IPS-20b (cell line): Measurements from ENCODE around the gene HPSE2.

Experiments
- H3K27ac ChIP-seq: one replicate; pipeline ENCODE4 v1.5.1; 2013; ENCODE audit warnings: low read length
- H3K27me3 ChIP-seq: 2 replicates; pipeline ENCODE4 v1.6.1; 2013; ENCODE audit warnings: mild to moderate bottlenecking, low read length, inconsistent platforms; ENCODE audit not compliant: insufficient read depth
- H3K36me3 ChIP-seq: 2 replicates; pipeline ENCODE4 v1.6.1; 2013; ENCODE audit warnings: low read depth, mild to moderate bottlenecking, inconsistent platforms, low read length, moderate library complexity; ENCODE audit not compliant: insufficient read depth
- H3K4me1 ChIP-seq: 2 replicates; pipeline ENCODE4 v1.6.1; 2013; ENCODE audit warnings: mild to moderate bottlenecking, control low read depth, inconsistent platforms, low read length, moderate library complexity; ENCODE audit not compliant: insufficient read depth
- H3K4me3 ChIP-seq: 2 replicates; pipeline ENCODE4 v1.5.1; 2013; ENCODE audit warnings: mild to moderate bottlenecking, low read length, inconsistent platforms
- H3K9ac ChIP-seq: 2 replicates; pipeline ENCODE4 v1.6.1; 2013; ENCODE audit warnings: low read depth, mild to moderate bottlenecking, inconsistent platforms, low read length, moderate library complexity
- H3K9me3 ChIP-seq: 2 replicates; pipeline ENCODE4 v1.6.1; 2013; ENCODE audit warnings: mild to moderate bottlenecking, low read depth, low read length, inconsistent platforms; ENCODE audit not compliant: insufficient read depth

HPSE2 gene

GRCh38 chr10:98664329-98665042 lies 571.2 kb downstream of the HPSE2 start:
- no peak overlapping the region for H3K27ac ChIP-seq
- no peak overlapping the region for H3K9ac ChIP-seq
- no peaks in the 10 kb centered on the region for H3K36me3 ChIP-seq
- peaks cover 5% of the 10 kb centered on the region; the same call in 1 of the 2 replicates for H3K4me1 ChIP-seq
- H3K27me3 ChIP-seq: no peaks in the 10 kb centered on the region
- peaks cover 18% of the 10 kb centered on the region; the same call in 1 of the 2 replicates for H3K9me3 ChIP-seq
- H3K4me3 ChIP-seq: no peak overlapping the region

- Histone ChIP-seq H3K27me3 (no peaks in the 10 kb centered on the region), H3K27ac (no peak overlapping the region), H3K4me3 (no peak overlapping the region), H3K4me1 (peaks cover 5% of the 10 kb centered on the region; the same call in 1 of the 2 replicates), H3K9me3 (peaks cover 4% of the 10 kb centered on the region; the same call in 1 of the 2 replicates), H3K9ac (no peak overlapping the region), H3K36me3 (no peaks in the 10 kb centered on the region)
Observed at GRCh38 chr10:98659951-98660350, 575.7 kb downstream of the HPSE2 start.

- H3K9me3 ChIP-seq: no peaks in the 10 kb centered on the region
- H3K9ac ChIP-seq: no peak overlapping the region
- no peaks in the 10 kb centered on the region for H3K27me3 ChIP-seq
- H3K4me1 ChIP-seq: peaks cover 5% of the 10 kb centered on the region; the same call in 1 of the 2 replicates
- no peaks in the 10 kb centered on the region for H3K36me3 ChIP-seq
- H3K4me3 ChIP-seq: no peak overlapping the region
- H3K27ac ChIP-seq: no peak overlapping the region
Observed at GRCh38 chr10:98655492-98655891, 580.2 kb downstream of the HPSE2 start.

- no peaks in the 10 kb centered on the region for H3K9me3 ChIP-seq
- no peaks in the 10 kb centered on the region for H3K27me3 ChIP-seq
- no peak overlapping the region for H3K9ac ChIP-seq
- H3K27ac ChIP-seq: no peak overlapping the region
- H3K36me3 ChIP-seq: no peaks in the 10 kb centered on the region
- H3K4me3 ChIP-seq: no peak overlapping the region
- H3K4me1 ChIP-seq: peaks cover 25% of the 10 kb centered on the region
Observed at GRCh38 chr10:98649170-98649569, 586.5 kb downstream of the HPSE2 start.

- H3K36me3 ChIP-seq: no peaks in the 10 kb centered on the region
- H3K27ac ChIP-seq: peak overlapping the region; percentile 65
- peak overlapping the region; percentile 50; the same call in 1 of the 2 replicates for H3K4me3 ChIP-seq
- no peaks in the 10 kb centered on the region for H3K27me3 ChIP-seq
- H3K9me3 ChIP-seq: no peaks in the 10 kb centered on the region
- peak overlapping the region; percentile 23; the same call in 1 of the 2 replicates for H3K9ac ChIP-seq
- H3K4me1 ChIP-seq: peaks cover 25% of the 10 kb centered on the region
Observed at GRCh38 chr10:98646998-98647917, 588.4 kb downstream of the HPSE2 start.

- Histone ChIP-seq H3K9me3 (no peaks in the 10 kb centered on the region), H3K27ac (no peak overlapping the region), H3K9ac (no peak overlapping the region), H3K4me3 (no peak overlapping the region), H3K36me3 (no peaks in the 10 kb centered on the region), H3K4me1 (peaks cover 25% of the 10 kb centered on the region), H3K27me3 (no peaks in the 10 kb centered on the region)
Observed at GRCh38 chr10:98644466-98644865, 591.2 kb downstream of the HPSE2 start.

GRCh38 chr10:98642281-98642680 lies 593.4 kb downstream of the HPSE2 start:
- Histone ChIP-seq H3K36me3 (no peaks in the 10 kb centered on the region), H3K27me3 (no peaks in the 10 kb centered on the region), H3K27ac (no peak overlapping the region), H3K4me3 (no peak overlapping the region), H3K4me1 (peaks cover 11% of the 10 kb centered on the region; the same call in 1 of the 2 replicates), H3K9me3 (no peaks in the 10 kb centered on the region), H3K9ac (no peak overlapping the region)

- H3K9ac ChIP-seq: no peak overlapping the region
- H3K27ac ChIP-seq: no peak overlapping the region
- H3K4me1 ChIP-seq: no peaks in the 10 kb centered on the region
- H3K36me3 ChIP-seq: no peaks in the 10 kb centered on the region
- no peaks in the 10 kb centered on the region for H3K27me3 ChIP-seq
- no peak overlapping the region for H3K4me3 ChIP-seq
- no peaks in the 10 kb centered on the region for H3K9me3 ChIP-seq
Observed at GRCh38 chr10:98638920-98639319, 596.7 kb downstream of the HPSE2 start.

- no peak overlapping the region for H3K9ac ChIP-seq
- H3K4me1 ChIP-seq: no peaks in the 10 kb centered on the region
- H3K4me3 ChIP-seq: no peak overlapping the region
- H3K36me3 ChIP-seq: no peaks in the 10 kb centered on the region
- H3K27ac ChIP-seq: no peak overlapping the region
- no peaks in the 10 kb centered on the region for H3K9me3 ChIP-seq
- H3K27me3 ChIP-seq: no peaks in the 10 kb centered on the region
Observed at GRCh38 chr10:98636921-98637329, 598.7 kb downstream of the HPSE2 start.

GRCh38 chr10:98632456-98633150 lies 603.0 kb downstream of the HPSE2 start:
- no peaks in the 10 kb centered on the region for H3K9me3 ChIP-seq
- H3K27ac ChIP-seq: no peak overlapping the region
- H3K9ac ChIP-seq: no peak overlapping the region
- no peaks in the 10 kb centered on the region for H3K4me1 ChIP-seq
- no peaks in the 10 kb centered on the region for H3K27me3 ChIP-seq
- H3K36me3 ChIP-seq: no peaks in the 10 kb centered on the region
- no peak overlapping the region for H3K4me3 ChIP-seq

GRCh38 chr10:98628206-98628605 lies 607.4 kb downstream of the HPSE2 start:
- Histone ChIP-seq H3K36me3 (no peaks in the 10 kb centered on the region), H3K9ac (no peak overlapping the region), H3K9me3 (no peaks in the 10 kb centered on the region), H3K27ac (no peak overlapping the region), H3K27me3 (no peaks in the 10 kb centered on the region), H3K4me3 (no peak overlapping the region), H3K4me1 (no peaks in the 10 kb centered on the region)
